Retina (tissue), 1 donor: ENCODE measurements around the gene CCDC107.

Source experiments
- DNase-seq: peaks from one replicate; pipeline ENCODE4 v3.0.0-alpha.2; 2016

Gene CCDC107

DNA sequence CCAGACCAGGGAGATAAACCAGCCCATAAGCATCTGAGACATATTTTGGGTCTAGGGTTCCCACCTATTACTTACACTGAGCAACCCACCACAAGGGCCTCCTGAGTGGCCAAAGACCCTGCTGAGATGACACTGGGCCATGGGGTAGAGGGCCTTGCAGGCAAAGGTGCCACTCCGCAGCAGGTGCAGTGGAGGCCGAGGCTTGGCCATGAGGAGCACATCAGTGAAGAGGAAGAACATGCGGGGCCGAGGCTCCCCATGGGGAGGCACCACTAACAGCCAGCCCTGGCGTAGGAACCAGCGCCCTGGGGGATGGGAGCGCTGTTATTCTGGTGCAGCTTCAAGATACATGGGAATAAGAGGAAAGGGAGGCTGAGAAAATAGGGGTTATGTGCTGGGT is 4.3 kb downstream of the CCDC107 start:
- no peak for DNase-seq

DNA sequence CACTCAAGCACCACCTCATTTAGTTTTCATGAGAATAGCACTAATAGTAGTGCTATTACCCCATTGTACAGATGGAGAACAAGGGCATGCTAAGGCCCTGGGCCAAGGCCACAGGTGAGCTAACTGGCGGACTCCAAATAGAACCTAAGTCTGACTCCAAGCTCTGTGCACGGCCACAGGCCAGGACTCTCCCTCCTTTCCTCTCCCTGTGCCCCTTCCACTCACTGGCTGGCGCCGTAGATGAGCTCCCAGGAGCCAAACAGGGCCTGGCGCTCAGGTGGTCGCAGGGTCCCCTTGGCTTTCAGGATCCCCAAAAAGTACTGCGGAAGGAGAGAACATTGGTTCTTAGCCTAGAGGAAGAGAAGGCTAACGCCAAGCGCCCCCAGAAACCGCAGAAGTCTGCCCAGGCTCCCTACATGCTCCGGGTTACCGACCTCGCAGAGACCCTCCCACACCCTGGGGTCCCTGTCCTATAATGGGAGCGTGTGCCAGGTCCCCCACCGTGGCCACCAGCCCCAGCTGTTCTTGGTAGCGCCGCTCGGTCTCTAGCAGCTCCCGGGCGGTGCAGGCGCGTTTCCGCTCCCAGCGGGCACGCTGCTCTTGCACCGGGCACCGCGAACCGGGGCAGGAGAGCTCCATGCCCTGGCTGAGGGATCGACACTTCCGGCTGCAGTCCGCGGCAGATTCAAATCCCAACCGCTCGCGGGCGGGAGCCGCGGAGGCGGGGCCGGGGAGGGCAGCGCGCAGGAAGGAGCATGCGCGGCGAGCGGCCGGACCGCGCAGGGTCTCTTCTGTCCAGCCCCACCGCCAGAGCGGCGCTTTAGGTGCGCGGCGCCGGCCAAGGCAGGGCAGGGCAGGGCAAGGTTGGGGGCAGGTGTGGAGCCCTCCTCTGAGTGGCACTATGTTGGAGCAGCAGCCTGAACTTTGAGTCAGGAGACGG is 6.7 kb downstream of the CCDC107 start, which contains the start of gene ARHGEF39:
Gene ARHGEF39 (minus strand): TSS at position 665 of the 940 bp plus-strand sequence. CDS start 26 bp downstream, at position 639.
- DNase-seq: peak; percentile 93

DNA sequence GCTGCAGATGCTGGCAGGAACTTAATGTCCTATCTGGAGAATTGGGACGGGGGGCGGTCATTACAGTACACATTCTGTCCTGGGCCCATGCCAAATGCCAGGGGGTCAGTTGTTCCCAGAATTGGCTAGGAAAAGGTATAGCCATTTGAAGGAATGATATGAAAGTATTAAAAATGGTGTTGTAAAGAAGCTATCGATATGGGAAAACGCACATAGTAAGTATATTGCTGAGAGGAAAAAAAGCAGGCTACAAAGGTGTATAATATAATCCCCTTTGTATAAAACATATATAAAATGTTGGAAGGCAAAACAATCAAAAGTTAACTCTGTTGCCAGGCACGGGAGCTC is 7.4 kb downstream of the CCDC107 start:
- DNase-seq: no peak

DNA sequence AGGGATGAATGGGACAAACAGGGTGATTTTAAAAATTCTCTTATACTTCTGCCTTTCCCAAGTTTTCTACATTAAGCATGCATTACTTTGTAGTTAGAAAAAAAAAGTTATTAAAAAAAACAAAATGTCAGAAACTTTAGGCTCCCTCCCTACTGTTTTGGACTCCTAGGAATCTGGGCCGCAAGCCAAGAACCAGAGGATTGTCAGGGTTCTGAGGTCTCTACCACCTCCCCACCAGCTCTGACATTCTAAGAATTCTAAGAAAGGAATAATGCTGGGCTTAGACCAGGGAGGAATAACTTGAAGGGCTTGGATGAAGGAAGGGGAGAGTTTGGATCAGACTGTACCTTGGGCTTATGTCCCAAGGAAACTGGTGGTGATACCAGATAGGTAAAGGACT is 8.0 kb downstream of the CCDC107 start:
- no peak for DNase-seq

DNA sequence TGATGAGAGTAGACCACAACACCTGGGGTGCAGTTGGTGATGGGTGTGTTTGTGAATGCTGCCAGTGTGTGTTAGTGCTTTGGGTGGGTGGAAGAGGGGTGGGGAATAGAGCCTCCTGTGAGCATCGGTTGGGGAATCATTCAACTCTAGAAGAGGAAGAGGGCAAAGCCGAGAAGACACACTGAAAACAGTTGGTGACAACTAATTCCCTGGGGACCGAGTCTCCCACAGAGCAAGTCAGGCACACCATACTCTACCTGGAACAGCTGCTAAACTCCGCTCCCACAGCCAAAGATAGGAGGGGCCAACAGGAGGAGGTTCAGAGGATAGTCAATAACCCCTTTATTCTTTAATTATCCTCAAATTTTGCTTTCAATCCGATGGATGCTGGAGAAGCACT is 8.5 kb downstream of the CCDC107 start:
- no peak for DNase-seq

DNA sequence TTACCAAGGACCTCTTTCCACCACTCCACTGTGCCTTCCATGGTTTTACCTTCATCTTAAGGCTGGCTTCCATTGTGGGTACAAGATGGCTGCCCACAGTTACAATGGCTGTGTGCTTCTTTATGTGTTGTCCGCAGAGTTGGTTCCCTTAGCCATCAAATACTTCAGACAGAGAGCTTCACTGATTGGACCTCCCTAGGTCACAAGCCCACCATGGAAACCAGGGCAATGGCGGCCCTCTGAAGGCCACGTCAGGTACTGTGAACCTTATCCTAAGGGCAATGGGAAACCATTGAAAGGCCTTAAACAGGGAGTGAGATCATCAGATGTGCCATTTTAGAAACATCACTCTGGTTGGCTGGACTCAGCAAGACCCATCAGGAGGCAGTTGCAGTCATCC is 9.8 kb downstream of the CCDC107 start:
- DNase-seq: no peak

DNA sequence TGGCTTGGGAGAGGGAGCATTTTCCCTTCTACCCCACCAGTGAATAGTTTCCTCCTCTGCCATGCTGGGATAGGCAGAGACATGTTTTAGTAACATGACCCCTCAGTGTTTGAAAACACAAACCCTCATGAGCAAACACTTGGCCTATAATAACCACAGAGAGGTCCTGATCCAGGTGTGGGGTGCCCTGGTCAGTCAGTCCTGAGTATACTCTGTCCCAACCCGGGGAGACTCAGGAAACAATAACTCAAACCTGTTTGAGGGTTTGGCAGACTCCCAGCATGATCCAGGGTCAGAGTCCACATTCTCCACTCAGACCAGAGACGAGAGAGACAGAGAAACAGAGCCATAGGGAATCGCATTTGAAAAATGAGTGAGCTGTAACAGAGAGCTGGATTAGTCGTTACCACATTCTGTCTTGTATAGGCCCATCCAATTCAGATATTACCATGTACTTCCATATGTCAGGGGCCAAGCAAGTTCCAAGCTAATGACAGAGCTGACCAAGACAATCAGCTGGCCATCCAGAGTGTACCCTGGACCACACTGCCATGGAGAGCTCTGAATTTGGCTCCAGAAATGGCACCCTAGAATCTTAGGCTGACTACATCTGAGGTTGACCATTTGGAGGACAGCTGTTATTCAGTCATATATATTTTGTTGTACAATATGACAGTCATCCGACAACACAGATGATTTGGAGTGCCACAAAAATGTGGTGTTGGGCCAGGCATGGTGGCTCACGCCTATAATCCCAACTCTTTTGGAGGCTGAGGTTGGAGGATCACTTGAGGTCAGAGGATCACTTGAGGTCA is 11.4 kb downstream of the CCDC107 start:
- DNase-seq: no peak

DNA sequence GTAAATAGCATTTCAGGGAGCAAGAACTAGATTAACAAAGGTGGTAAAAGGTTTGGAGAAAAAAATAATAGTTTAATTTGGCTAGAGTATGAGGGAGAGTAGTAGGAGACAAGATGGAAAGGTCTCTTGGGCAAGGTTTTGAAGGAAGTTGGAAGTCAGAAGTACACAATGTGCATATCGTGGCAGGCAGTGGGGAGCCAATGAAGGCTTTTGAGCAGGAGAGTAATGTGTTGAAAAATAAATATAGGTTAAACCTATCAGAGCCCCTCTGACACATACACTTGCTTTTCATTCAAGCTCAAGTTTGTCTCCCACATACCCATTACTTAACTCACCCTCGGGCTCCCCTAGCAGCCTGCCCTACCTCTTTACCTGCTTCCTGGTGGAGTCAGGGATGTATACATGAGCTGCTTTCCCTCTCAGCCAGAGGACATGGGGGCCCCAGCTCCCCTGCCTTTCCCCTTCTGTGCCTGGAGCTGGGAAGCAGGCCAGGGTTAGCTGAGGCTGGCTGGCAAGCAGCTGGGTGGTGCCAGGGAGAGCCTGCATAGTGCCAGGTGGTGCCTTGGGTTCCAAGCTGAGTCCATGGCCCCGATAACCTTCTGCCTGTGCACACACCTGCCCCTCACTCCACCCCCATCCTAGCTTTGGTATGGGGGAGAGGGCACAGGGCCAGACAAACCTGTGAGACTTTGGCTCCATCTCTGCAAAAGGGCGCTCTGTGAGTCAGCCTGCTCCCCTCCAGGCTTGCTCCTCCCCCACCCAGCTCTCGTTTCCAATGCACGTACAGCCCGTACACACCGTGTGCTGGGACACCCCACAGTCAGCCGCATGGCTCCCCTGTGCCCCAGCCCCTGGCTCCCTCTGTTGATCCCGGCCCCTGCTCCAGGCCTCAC is 15.3 kb downstream of the CCDC107 start, which contains the start of gene CA9:
Gene CA9 (plus strand): TSS at position 797 of the 893 bp plus-strand sequence. CDS start 32 bp downstream, at position 829.
- DNase-seq: no peak

DNA sequence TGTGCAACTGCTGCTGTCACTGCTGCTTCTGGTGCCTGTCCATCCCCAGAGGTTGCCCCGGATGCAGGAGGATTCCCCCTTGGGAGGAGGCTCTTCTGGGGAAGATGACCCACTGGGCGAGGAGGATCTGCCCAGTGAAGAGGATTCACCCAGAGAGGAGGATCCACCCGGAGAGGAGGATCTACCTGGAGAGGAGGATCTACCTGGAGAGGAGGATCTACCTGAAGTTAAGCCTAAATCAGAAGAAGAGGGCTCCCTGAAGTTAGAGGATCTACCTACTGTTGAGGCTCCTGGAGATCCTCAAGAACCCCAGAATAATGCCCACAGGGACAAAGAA is 15.9 kb downstream of the CCDC107 start:
- no peak for DNase-seq

DNA sequence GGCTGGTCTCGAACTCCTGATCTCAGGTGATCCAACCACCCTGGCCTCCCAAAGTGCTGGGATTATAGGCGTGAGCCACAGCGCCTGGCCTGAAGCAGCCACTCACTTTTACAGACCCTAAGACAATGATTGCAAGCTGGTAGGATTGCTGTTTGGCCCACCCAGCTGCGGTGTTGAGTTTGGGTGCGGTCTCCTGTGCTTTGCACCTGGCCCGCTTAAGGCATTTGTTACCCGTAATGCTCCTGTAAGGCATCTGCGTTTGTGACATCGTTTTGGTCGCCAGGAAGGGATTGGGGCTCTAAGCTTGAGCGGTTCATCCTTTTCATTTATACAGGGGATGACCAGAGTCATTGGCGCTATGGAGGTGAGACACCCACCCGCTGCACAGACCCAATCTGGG is 17.1 kb downstream of the CCDC107 start:
- DNase-seq: no peak

DNA sequence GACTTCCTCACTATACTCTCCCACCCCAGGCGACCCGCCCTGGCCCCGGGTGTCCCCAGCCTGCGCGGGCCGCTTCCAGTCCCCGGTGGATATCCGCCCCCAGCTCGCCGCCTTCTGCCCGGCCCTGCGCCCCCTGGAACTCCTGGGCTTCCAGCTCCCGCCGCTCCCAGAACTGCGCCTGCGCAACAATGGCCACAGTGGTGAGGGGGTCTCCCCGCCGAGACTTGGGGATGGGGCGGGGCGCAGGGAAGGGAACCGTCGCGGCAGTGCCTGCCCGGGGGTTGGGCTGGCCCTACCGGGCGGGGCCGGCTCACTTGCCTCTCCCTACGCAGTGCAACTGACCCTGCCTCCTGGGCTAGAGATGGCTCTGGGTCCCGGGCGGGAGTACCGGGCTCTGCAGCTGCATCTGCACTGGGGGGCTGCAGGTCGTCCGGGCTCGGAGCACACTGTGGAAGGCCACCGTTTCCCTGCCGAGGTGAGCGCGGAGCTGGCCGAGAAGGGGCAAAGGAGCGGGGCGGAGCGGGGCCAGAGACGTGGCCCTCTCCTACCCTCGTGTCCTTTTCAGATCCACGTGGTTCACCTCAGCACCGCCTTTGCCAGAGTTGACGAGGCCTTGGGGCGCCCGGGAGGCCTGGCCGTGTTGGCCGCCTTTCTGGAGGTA is 17.8 kb downstream of the CCDC107 start:
- peak; percentile 85 for DNase-seq

DNA sequence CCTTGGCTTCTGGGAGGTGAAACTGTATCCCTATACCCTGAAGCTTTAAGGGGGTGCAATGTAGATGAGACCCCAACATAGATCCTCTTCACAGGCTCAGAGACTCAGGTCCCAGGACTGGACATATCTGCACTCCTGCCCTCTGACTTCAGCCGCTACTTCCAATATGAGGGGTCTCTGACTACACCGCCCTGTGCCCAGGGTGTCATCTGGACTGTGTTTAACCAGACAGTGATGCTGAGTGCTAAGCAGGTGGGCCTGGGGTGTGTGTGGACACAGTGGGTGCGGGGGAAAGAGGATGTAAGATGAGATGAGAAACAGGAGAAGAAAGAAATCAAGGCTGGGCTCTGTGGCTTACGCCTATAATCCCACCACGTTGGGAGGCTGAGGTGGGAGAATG is 21.0 kb downstream of the CCDC107 start:
- DNase-seq: no peak

DNA sequence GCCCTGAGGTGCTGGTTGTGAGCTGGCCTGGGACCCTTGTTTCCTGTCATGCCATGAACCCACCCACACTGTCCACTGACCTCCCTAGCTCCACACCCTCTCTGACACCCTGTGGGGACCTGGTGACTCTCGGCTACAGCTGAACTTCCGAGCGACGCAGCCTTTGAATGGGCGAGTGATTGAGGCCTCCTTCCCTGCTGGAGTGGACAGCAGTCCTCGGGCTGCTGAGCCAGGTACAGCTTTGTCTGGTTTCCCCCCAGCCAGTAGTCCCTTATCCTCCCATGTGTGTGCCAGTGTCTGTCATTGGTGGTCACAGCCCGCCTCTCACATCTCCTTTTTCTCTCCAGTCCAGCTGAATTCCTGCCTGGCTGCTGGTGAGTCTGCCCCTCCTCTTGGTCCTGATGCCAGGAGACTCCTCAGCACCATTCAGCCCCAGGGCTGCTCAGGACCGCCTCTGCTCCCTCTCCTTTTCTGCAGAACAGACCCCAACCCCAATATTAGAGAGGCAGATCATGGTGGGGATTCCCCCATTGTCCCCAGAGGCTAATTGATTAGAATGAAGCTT is 21.8 kb downstream of the CCDC107 start:
- DNase-seq: no peak

DNA sequence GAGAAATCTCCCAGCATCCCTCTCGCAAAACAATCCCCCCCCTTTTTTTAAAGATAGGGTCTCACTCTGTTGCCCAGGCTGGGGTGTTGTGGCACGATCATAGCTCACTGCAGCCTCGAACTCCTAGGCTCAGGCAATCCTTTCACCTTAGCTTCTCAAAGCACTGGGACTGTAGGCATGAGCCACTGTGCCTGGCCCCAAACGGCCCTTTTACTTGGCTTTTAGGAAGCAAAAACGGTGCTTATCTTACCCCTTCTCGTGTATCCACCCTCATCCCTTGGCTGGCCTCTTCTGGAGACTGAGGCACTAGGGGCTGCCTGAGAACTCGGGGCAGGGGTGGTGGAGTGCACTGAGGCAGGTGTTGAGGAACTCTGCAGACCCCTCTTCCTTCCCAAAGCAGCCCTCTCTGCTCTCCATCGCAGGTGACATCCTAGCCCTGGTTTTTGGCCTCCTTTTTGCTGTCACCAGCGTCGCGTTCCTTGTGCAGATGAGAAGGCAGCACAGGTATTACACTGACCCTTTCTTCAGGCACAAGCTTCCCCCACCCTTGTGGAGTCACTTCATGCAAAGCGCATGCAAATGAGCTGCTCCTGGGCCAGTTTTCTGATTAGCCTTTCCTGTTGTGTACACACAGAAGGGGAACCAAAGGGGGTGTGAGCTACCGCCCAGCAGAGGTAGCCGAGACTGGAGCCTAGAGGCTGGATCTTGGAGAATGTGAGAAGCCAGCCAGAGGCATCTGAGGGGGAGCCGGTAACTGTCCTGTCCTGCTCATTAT is 22.4 kb downstream of the CCDC107 start:
- DNase-seq: no peak

DNA sequence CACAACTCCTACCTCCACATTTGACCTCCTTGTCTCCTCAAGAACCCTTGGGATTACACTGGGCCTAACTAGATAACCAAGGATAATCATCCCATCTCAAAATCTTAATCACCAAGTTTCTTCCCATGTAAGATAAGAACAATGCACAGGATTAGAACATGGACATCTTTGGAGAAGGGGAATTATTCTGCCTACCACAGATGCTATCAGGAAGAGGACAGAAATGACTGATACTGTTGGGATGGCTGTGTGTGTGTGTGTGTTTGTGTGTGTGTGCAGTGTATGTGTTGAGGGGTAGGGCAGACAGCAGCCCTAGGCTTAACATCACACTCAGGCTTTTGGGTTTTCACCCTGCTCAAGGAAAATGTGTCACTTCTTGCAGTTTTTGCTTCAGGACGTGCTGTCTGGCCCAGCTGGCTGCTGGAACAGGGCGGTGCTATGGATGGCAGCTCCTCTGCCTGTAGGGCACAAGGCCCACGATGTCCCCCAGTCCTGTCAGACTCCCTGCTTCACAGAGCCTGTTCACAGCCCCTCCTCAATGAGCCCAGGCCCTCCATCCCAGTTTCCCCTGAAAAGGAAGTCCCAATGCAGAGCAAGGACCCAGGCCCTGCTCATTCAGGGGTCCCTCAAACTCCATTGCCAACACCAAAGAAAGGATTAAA is 23.4 kb downstream of the CCDC107 start:
- no peak for DNase-seq

DNA sequence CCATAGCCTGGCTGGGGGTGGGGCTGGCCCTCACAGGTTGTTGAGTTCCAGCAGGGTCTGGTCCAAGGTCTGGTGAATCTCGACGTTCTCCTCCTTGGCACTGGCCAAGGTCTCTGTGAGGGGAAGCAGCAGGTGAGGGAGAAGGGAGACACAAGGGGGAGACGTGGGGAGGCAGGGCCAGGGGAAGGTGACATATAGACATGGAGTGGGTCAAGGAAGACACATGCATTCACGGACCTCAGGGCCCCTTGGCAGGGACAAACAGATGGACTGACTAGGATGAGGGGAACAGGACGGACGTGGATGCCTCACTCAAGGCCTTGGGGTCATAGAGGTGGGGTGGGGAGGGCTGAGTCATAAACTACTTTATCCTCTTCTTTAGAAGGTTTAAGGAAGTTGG is 24.0 kb downstream of the CCDC107 start:
- no peak for DNase-seq

DNA sequence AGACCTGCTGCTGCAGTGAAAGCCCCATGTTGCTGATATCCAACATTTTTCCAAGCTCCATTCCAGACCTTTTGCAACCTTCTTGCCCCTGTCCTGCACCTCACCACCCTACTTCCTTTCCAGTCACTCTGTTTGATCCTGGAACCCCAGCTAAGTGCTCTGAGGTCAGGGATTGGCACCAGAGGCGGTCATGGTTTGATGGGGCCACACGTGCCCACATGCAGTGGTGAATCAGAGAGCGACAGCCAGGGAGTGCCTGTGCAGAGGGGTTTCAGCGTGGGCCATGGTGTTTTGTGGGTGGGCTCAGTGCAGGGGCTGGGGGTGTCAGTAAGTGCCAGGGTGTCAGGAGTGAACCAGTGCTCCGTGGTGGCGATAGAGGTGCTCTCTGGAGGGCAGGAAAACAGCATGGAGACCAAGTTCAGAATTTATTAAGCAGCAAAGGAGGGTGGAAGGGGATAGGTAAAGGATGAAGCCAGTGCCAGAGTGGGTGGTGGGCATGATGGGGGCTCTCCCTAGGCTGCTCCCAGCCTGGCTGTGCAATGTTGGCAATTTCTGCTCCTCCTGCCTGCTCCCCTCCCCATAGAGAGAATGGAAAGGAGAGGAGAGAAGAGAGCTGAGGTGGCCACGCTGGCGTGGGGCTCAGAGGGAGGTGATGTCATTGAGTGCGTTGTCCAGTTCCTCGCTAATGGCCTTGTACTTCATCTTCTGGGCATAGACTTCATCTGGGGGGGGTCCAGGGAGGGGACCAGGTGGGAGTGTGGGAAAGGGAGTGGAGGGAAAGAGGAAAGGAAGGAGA is 24.6 kb downstream of the CCDC107 start:
- no peak for DNase-seq

DNA sequence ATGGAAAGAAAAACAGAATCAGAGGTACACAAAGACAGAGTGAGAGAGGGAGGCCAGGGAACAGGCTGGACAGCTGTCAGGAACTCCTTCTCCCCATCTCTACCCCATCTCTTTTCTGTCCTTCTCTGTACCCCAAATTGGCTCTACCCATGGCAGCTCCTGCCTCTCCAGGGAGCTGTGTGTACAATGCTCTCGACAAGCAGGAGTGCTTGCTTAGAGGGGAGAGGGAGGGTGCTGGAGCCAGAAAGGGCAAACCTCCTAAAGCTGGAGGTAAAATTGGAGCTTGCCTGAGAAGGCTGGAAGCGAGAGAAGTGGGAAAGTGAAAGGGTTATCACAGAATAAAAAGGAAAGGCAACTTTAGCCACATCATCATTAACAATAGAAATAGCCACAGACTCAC is 25.2 kb downstream of the CCDC107 start:
- DNase-seq: no peak

DNA sequence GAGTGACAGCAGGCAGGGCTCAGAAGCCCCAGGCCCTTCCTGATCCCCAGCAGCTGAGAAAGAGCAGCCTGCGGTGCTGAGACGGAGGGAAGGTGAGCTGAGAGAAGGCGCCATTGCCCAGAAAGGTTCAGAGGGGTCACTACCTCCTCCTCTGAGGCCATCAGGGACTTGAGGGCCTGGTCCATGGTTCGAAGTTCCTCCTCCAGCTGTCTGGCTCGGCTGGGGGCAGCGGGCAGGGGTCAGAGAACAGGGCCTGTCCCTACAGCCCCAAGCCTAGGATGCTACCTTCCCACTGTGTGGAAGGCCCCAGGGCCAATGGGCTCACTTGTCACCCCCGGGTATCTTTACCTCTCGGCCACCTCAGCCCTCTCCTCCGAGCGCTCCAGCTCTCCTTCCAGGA is 26.8 kb downstream of the CCDC107 start:
- no peak for DNase-seq

DNA sequence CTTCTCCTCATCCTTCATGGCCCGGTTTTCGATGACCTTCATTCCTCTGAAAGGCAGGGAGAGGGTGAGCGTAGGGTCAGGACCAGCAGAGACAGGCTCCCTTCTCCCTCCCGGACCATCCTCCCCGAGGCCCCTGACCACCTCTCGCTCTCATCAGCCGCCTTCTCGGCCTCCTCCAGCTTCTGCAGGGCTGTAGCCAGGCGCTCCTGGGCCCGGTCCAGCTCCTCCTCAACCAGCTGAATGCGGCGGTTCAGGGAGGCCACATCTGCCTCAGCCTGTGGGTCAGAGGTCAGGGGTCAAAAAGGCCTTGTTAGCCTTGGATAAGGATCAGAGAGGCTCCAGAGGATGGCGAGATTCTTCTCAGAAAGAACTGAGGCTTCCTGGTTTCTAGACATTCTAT is 27.4 kb downstream of the CCDC107 start:
- no peak for DNase-seq
